Ishikawa (cell line): Measurements from ENCODE around the gene ESRRG.

Source experiments
- CEBPB ChIP-seq: IDR thresholded peaks from 2 replicates; pipeline ENCODE4 v1.6.1; 2012
- EGR1 ChIP-seq: IDR thresholded peaks from 2 replicates; pipeline ENCODE4 v1.6.1; 2012
- RAD21 ChIP-seq: IDR thresholded peaks from 2 replicates; pipeline ENCODE4 v1.6.1; 2012; ENCODE audit warnings: low read depth
- TCF12 ChIP-seq: IDR thresholded peaks from 2 replicates; pipeline ENCODE4 v1.6.1; 2012; ENCODE audit warnings: low read depth

- no peak for TF ChIP-seq EGR1
- no peak for TF ChIP-seq TCF12
- no peak for TF ChIP-seq RAD21
- TF ChIP-seq CEBPB = no peak
Measured at GRCh38 chr1:216612291-216612690, 110.9 kb downstream of the ESRRG start.
